H9 (cell line): Measurements from ENCODE around the gene ZNF791. TPM values are rescaled to one million over a fixed set of nuclear protein-coding genes. Genes with fewer than 3 reads are reported as not detected.

Experiments used
- DNase-seq: peaks from one replicate; pipeline ENCODE4 v3.0.0-alpha.2; 2017
- H2AFZ ChIP-seq: one replicate; pipeline ENCODE4 v1.6.1; 2013; ENCODE audit warnings: mild to moderate bottlenecking, low read length, control low read depth, moderate library complexity
- H2AK5ac ChIP-seq: 2 replicates; pipeline ENCODE4 v1.6.1; 2013; ENCODE audit warnings: low read length, control low read depth, mixed read lengths; ENCODE audit not compliant: insufficient read length
- H2BK120ac ChIP-seq: one replicate; pipeline ENCODE4 v1.6.1; 2013; ENCODE audit warnings: low read depth, mild to moderate bottlenecking, low read length, control low read depth, inconsistent platforms; ENCODE audit not compliant: poor library complexity, severe bottlenecking
- H2BK12ac ChIP-seq: 2 replicates; pipeline ENCODE4 v1.6.1; 2013; ENCODE audit warnings: low read length, control low read depth, mixed read lengths, low read depth; ENCODE audit not compliant: insufficient read length
- H2BK15ac ChIP-seq: 2 replicates; pipeline ENCODE4 v1.6.1; 2013; ENCODE audit warnings: low read depth, low read length, control low read depth
- H2BK20ac ChIP-seq: one replicate; pipeline ENCODE4 v1.6.1; 2013; ENCODE audit warnings: low read depth, mild to moderate bottlenecking, low read length, control low read depth, inconsistent platforms; ENCODE audit not compliant: poor library complexity, severe bottlenecking
- H2BK5ac ChIP-seq: 2 replicates; pipeline ENCODE4 v1.6.1; 2013; ENCODE audit warnings: low read length, control low read depth, mixed read lengths; ENCODE audit not compliant: insufficient read length
- H3K14ac ChIP-seq: 2 replicates; pipeline ENCODE4 v1.6.1; 2013; ENCODE audit warnings: low read length, control low read depth; ENCODE audit not compliant: insufficient read depth
- H3K18ac ChIP-seq: 2 replicates; pipeline ENCODE4 v1.6.1; 2013; ENCODE audit warnings: low read depth, mild to moderate bottlenecking, mixed read lengths, low read length, control low read depth; ENCODE audit not compliant: insufficient read length
- H3K23ac ChIP-seq: 2 replicates; pipeline ENCODE4 v1.6.1; 2013; ENCODE audit warnings: low read length, control low read depth, mixed read lengths, low read depth; ENCODE audit not compliant: insufficient read length
- H3K23me2 ChIP-seq: 2 replicates; pipeline ENCODE4 v1.6.1; 2013; ENCODE audit warnings: low read depth, mild to moderate bottlenecking, mixed read lengths, low read length, control low read depth; ENCODE audit not compliant: insufficient read length, poor library complexity, severe bottlenecking
- H3K27ac ChIP-seq: 2 replicates; pipeline ENCODE4 v1.5.1; 2013; ENCODE audit warnings: low read length, control low read depth, mixed read lengths, low read depth; ENCODE audit not compliant: insufficient read length
- H3K27me3 ChIP-seq: 2 replicates; pipeline ENCODE4 v1.6.1; 2013; ENCODE audit warnings: low read length, control low read depth, inconsistent platforms; ENCODE audit not compliant: insufficient read depth
- H3K4ac ChIP-seq: 2 replicates; pipeline ENCODE4 v1.6.1; 2013; ENCODE audit warnings: low read depth, mild to moderate bottlenecking, control low read depth, inconsistent platforms, low read length, moderate library complexity
- H3K4me1 ChIP-seq: 2 replicates; pipeline ENCODE4 v1.6.1; 2013; ENCODE audit warnings: low read length, control low read depth, inconsistent platforms; ENCODE audit not compliant: insufficient read depth
- H3K4me2 ChIP-seq: 2 replicates; pipeline ENCODE4 v1.6.1; 2013; ENCODE audit warnings: low read length, control low read depth, mixed read lengths; ENCODE audit not compliant: insufficient read length, insufficient read depth
- H3K56ac ChIP-seq: 2 replicates; pipeline ENCODE4 v1.6.1; 2013; ENCODE audit warnings: low read depth, mild to moderate bottlenecking, mixed read lengths, low read length, control low read depth; ENCODE audit not compliant: insufficient read length
- H3K79me1 ChIP-seq: 2 replicates; pipeline ENCODE4 v1.6.1; 2013; ENCODE audit warnings: low read depth, mild to moderate bottlenecking, moderate library complexity, low read length, control low read depth, inconsistent platforms; ENCODE audit not compliant: insufficient read depth, poor library complexity, severe bottlenecking
- H3K79me2 ChIP-seq: 2 replicates; pipeline ENCODE4 v1.6.1; 2013; ENCODE audit warnings: low read length, control low read depth, inconsistent platforms; ENCODE audit not compliant: insufficient read depth
- H3K9ac ChIP-seq: 2 replicates; pipeline ENCODE4 v1.6.1; 2013; ENCODE audit warnings: low read length, control low read depth, mixed read lengths; ENCODE audit not compliant: insufficient read length; ENCODE audit errors: extremely low read depth
- H3K9me3 ChIP-seq: one replicate; pipeline ENCODE4 v1.6.1; 2013; ENCODE audit warnings: low read depth, low read length, inconsistent platforms; ENCODE audit not compliant: control insufficient read depth
- H3T11ph ChIP-seq: one replicate; pipeline ENCODE4 v1.6.1; 2013; ENCODE audit warnings: mild to moderate bottlenecking, low read length, control low read depth, inconsistent platforms
- H4K20me1 ChIP-seq: one replicate; pipeline ENCODE4 v1.6.1; 2013; ENCODE audit not compliant: control insufficient read depth, insufficient read length, insufficient read depth
- H4K5ac ChIP-seq: 2 replicates; pipeline ENCODE4 v1.6.1; 2013; ENCODE audit warnings: low read depth, mild to moderate bottlenecking, mixed read lengths, low read length, control low read depth; ENCODE audit not compliant: insufficient read length
- H4K8ac ChIP-seq: replicated peaks from 2 replicates; pipeline ENCODE4 v1.6.1; 2013; ENCODE audit warnings: low read length, control low read depth, mixed read lengths, low read depth; ENCODE audit not compliant: insufficient read length
- H4K91ac ChIP-seq: 2 replicates; pipeline ENCODE4 v1.6.1; 2013; ENCODE audit warnings: low read depth, mild to moderate bottlenecking, moderate library complexity, mixed read lengths, low read length, control low read depth; ENCODE audit not compliant: insufficient read length
- H3K27ac Mint-ChIP-seq, 3 experiments: 2 replicates in 2 of 3; 3 replicates in 1 of 3; pipeline ENCODE4 v1.8.0; 2020 to 2021; ENCODE audit warnings: mixed read lengths in 3 of 3, mild to moderate bottlenecking in 1 of 3, moderate library complexity in 1 of 3
- H3K27me3 Mint-ChIP-seq: 2 replicates; pipeline ENCODE4 v1.8.0; 2021; ENCODE audit warnings: low read depth, mild to moderate bottlenecking, moderate library complexity, mixed read lengths
- H3K36me3 Mint-ChIP-seq, 3 experiments: 2 replicates in 2 of 3; 3 replicates in 1 of 3; pipeline ENCODE4 v1.8.0; 2020 to 2021; ENCODE audit warnings: low read depth in 3 of 3, mixed read lengths in 3 of 3; ENCODE audit not compliant: insufficient read depth in 1 of 3
- H3K4me1 Mint-ChIP-seq, 2 experiments: 2 replicates each; pipeline ENCODE4 v1.8.0; 2020; ENCODE audit warnings: mixed read lengths in 2 of 2
- H3K4me3 Mint-ChIP-seq, 2 experiments: 2 replicates in 1 of 2; 3 replicates in 1 of 2; pipeline ENCODE4 v1.8.0; 2020 to 2021; ENCODE audit warnings: mild to moderate bottlenecking in 2 of 2, mixed read lengths in 2 of 2, moderate library complexity in 1 of 2
- H3K9me3 Mint-ChIP-seq, 2 experiments: 2 replicates in 1 of 2; 3 replicates in 1 of 2; pipeline ENCODE4 v1.8.0; 2020; ENCODE audit warnings: mild to moderate bottlenecking in 2 of 2, mixed read lengths in 2 of 2, moderate library complexity in 1 of 2
- CTCF ChIP-seq: fragments of 200-600 bp; sonication (generic); conservative IDR thresholded peaks from 3 replicates; pipeline ENCODE4 v1.8.0; 2021; ENCODE audit warnings: antibody characterized with exemption, mild to moderate bottlenecking
- WGBS: extraction: QIAGEN DNeasy Blood & Tissue Kit; methylation state at CpG from one replicate; pipeline ENCODE4 v1.1.7; 2013; ENCODE audit warnings: missing lambda C conversion rate, low lambda C conversion rate, mixed read lengths; ENCODE audit not compliant: insufficient read length; ENCODE audit errors: extremely low coverage; 5-methylcytosine and 5-hydroxymethylcytosine counted together
- total RNA-seq: library from RNA; stranded (reverse); gene quantifications from 2 replicates; pipeline ENCODE4 v1.2.1, GENCODE V29; 2021

Gene ZNF791
- total RNA-seq, 1 experiment from 2014 or later = 20.2 TPM

- Histone ChIP-seq H2BK20ac (no peak overlapping the region), H2AK5ac (no peak overlapping the region), H3K23me2 (no peaks in the 10 kb centered on the region), H3K4me1 (no peaks in the 10 kb centered on the region; the same call in 1 of the 2 replicates), H2BK12ac (no peak overlapping the region), H4K5ac (no peak overlapping the region), H3K18ac (no peak overlapping the region), H4K20me1 (no peaks in the 10 kb centered on the region), H3K14ac (no peak overlapping the region), H3K27me3 (no peaks in the 10 kb centered on the region), H2AFZ (no peak overlapping the region), H4K8ac (no peak overlapping the region), H3K79me2 (no peaks in the 10 kb centered on the region), H3K23ac (no peak overlapping the region), H2BK120ac (no peak overlapping the region), H3K9ac (no peak overlapping the region), H2BK15ac (no peak overlapping the region), H3K79me1 (no peaks in the 10 kb centered on the region), H3T11ph (no peak overlapping the region), H3K27ac (no peak overlapping the region), H2BK5ac (no peak overlapping the region), H4K91ac (no peak overlapping the region), H3K56ac (no peak overlapping the region), H3K4me2 (no peak overlapping the region), H3K9me3 (no peaks in the 10 kb centered on the region), H3K4ac (no peak overlapping the region)
- H3K9me3 Mint-ChIP-seq = peaks cover 0 to 7% of the 10 kb centered on the region in 2 experiments; a peak in 3 of 5 replicates
- no peaks in the 10 kb centered on the region; the same call in 1 of the 2 replicates for H3K27me3 Mint-ChIP-seq
- no peak for TF ChIP-seq CTCF
- H3K4me3 Mint-ChIP-seq = peak overlapping the region in 1 of 2 experiments; percentile 3; a peak in 1 of 5 replicates
- no peak for DNase-seq
- H3K27ac Mint-ChIP-seq = peak overlapping the region in 1 of 3 experiments; percentile 68; a peak in 2 of 7 replicates
- peaks cover 13 to 17% (median 14%) of the 10 kb centered on the region in 3 experiments for H3K36me3 Mint-ChIP-seq
- H3K4me1 Mint-ChIP-seq = peaks cover 16 to 23% of the 10 kb centered on the region in 2 experiments
- no CpG with 5 or more reads among the region's 7 CpGs for whole genome bisulfite sequencing
These were observed 36.7 kb upstream of the ZNF791 start for GRCh38 chr19:12574036-12574435.
